GM19238 (cell line): Measurements from ENCODE around the gene CADM1.

Source experiments
- DNase-seq: peaks from one replicate; pipeline ENCODE4 v3.0.0; 2011; ENCODE audit warnings: low spot score; ENCODE audit not compliant: insufficient read length

CADM1 gene

DNA sequence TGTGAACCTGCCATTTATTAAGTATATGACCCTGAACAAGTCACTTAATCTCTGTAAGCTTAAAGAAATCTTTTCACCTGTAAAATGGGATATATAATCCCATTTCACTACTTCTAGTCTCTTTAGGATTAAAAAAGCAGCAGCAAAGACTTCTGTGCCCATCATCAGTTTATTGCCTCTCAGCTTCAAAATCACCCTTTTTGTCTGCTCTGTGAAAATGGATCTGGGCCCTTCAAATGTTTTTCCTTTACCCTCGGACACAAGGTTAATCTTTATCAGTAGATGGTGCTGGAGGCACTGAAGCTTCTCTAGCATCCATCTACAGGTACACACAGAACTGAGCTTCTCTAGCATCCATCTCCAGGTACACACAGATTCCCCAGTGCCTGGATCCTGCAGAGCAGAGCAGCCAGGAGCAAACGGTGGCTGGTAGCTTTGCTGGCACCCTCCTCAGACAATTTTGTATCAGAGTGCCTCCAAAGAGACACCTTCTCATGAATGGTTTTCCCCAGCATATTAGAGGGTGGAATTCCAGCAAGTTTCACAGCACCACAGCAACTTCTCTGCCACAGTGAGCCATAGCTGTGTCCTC lies 56.8 kb downstream of the CADM1 start:
- no peak for DNase-seq

DNA sequence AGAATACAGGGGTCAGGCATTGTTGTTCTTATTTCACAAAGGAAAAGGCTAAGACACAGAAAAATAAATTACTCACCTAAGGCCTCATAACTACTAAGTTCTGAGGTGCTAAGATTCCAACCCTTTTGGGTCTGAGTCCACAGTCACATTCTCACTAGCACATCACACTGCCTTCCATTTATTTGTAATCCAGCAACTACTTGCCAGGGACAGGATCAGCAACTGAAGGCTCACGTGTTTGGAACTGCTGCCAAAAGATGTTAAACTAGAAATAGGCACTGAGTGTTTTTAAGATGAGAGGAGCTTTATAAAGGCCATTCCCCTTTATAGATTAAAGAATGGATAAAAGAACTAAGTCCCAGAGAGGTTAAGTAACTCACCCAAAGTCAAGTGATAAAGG lies 58.0 kb downstream of the CADM1 start:
- DNase-seq, result no peak

DNA sequence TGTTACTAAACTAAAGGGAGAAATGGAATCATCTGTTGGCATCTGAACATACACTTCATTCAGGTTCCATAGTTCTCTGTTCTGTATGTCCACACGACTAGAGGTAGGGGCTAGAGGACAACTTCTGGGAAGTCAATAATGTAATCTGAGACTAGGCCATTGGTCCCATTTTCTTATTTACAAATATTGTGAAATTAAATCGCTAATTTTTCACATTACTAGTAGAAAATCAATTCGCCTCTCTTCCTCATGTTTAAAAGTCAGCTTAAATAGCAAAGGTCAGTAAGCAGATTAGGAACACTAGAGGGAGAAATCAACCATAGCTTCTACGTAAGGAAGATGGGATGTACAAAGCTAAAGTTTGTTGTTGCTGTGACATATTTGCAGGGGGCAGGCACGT lies 59.7 kb downstream of the CADM1 start:
- DNase-seq, result no peak

DNA sequence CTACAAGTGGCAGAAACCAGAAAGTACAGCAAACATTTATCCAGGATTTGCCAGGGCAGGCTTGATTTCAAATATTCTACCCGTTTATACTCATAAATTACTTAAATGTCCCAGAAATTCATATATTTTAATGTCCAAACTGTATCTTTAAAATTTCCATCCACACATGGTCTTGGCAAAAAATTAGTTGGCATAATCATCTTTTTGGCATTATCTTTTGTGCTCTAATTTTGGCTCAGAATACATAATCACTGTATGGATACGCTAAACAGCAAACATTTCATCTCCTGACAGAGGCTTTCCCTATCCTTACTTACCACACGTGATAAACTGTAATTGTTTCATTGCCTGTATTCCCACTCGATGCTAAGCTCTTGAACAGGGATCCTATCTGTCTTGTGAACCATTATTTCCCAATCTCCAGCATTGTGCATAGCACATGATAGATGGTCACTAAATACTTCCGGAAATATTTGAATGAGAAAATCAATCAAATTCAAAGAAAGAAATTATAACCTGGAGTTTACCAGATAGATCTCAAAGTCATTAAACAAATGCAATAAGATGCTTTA lies 64.2 kb downstream of the CADM1 start:
- DNase-seq, result no peak

DNA sequence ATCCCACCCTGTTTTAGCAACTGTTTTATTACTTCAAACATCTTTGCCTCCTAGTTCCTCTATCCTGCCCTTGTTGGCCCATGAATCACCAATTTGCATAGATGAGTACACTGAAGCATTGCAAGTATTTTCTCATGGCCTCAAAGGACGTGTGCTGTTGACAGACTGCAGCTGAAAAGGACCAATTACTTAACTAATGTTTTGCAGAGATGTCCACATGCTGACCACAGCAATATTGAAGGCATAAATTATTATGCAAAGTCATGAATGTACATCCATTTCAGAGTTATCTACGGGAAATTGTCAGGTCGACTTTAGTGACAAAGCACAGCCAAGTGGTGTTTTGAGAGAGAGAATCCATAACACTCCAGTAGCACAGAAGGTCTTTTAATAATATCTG lies 64.8 kb downstream of the CADM1 start:
- DNase-seq, result no peak

DNA sequence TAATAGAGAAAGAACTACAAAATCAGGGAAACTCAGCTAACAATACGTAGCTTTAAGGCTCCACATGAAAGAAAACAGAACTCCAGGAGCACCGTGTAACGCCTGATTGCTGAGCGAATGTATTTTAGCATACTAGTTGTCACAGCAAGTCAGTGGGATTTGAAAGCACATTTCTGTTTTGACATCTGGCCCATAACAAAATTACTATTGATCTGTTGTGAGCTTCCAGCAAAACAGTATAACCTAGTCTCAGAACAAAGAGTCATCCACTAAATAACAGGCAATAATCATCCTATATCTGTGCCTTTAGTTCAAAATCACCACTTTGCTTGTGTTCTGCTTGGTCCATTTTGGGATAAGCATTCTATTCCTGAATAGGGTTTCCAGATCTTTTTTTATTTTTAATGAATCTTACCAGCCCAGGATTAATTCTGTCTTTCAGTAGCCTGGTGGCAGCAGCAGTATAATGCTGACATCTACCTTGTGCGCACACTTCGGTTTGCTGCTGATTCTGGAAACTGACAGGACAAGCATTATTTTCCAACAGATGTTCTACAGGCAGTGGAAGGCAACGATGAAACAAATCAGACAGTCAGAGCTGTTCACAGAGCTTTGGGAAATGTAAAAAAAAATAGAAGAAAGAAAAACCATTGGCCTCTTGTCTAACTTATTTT lies 66.2 kb downstream of the CADM1 start:
- DNase-seq, result no peak

DNA sequence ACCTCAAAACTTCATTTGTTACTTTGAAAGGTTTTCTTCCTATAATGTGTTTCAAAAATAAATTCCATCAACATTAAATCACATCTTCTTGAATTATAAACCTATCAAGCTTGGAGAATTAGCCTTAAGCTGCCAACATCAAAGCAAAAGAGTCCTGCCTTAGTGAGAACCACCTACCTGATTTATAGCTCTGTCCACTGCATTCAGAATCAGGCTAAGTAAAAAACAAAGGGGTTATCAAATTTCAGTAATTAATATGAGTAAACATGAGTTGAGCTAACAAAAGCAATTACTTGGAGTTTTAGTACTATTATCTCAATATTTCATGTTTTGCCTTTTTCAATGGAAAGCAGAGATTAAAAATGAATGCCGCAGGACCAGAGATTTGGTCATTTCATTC lies 73.9 kb downstream of the CADM1 start:
- DNase-seq, result no peak

DNA sequence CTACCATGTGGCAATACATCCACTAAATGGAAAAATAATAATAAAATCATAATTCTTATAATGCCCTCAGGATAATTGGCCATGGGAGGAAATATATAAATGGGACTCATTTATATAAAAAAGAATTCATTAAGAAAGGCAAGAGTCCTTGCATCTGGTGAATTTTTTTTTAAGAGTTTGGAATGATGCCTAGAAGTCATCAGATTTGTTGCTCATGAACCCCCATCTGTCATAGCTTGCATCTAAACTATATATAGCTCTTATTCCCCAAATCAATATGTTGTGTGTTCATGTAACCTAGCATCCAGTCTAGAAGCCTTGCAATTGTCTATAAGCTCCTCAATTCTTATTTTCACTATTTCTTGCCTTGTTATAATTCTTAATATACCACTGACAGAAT lies 75.9 kb downstream of the CADM1 start:
- no peak for DNase-seq

DNA sequence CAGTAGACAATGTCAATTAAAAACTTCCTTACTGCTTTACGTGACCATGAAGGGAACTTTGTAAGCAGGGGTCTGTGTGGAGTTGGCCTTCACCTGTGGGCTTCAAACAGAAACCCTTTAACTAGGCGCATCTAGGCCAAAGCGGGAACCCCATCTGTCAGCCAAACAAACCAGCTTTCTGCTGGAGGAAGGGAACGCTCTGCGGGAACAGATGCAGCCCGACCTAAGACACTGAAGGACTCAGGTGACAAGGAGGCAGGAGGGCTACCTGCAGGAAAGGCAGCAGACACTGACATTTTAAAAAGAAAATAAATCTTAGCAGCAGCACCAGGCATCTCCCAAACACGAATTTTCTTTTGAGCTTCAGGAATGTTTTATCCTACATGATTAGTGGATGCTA lies 78.4 kb downstream of the CADM1 start:
- no peak for DNase-seq

DNA sequence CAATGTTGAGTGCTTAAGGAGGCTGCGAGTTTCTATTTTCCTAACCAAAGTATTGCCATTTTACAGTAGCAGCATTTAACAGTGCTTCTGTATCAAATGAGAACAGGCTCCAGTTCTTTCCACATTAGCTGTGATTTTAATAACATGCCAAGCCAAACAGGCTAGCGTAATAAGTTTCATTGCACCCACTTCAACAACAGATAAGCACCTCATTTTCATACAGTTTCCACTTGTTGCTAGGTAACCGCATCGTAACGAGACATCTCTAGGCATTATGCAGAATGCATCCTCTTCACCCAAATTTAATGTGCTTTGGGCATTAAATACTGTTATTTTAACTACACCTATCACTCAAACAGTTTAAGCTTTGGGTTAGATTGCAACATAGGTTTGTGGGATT lies 79.0 kb downstream of the CADM1 start:
- DNase-seq, result no peak

DNA sequence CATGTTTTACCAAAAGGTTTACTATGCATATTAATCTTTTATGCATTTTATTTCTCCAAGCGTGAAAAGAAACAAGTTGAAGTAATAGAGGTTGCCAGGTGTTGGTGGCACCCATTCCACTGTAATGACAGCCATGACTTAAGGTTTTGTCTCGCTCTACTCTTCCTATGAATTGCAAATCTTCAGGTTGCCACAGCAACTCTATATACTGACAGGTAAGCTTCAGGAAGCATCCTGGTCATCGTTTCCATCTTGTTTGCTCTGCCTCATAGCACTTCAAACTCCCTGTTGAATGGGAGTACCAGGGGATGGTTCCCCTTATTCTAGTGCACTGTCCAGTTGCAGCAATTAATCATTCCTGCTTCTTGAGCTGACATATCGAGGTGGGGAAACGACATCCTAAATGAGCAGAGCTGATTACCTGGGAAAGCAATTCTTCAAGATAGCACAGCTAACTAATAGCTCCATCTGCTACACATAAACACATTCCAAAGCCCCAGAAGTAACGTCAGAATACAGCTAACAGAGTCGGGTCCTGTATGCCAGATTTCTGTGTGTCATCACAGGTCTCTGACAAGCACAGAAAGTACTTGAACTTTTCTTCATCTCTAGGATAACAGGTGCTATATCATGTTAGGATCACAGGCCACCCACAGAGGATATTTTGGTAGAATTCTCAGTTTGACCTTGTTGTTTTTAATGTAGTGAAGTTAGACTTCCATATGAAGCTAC lies 80.3 kb downstream of the CADM1 start:
- DNase-seq, result no peak

DNA sequence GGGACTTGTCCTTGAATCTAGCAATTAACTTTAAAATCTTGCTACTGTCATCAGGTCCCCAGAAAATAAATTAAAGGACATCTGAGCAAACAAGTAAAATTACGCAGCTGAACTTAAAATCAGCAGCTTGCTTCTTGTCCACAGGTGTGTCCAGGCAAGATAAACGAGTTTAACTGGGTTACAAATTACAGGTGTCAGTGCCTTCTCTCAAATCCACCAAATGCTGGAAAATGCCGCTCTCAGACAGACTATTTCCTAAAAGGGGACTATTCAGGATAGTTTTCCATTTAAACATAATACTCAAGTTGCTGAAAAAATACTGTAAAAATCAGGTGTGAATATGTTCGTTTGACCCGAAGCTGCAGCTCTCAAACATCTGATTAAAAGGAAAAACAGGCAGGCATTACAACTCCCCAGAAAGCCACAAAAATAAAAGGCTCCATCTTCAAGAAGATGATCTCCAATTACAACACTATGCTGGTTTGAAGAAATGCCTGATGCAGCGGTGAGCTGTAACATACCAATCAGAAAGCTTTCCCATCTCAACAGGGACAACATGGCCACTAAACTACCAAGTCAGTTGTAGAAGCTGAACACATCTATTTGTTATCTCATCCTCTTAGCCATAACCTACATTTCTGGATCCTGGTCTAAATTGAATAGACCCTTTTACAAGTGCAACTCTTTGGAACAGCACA lies 82.1 kb downstream of the CADM1 start:
- DNase-seq, result no peak

DNA sequence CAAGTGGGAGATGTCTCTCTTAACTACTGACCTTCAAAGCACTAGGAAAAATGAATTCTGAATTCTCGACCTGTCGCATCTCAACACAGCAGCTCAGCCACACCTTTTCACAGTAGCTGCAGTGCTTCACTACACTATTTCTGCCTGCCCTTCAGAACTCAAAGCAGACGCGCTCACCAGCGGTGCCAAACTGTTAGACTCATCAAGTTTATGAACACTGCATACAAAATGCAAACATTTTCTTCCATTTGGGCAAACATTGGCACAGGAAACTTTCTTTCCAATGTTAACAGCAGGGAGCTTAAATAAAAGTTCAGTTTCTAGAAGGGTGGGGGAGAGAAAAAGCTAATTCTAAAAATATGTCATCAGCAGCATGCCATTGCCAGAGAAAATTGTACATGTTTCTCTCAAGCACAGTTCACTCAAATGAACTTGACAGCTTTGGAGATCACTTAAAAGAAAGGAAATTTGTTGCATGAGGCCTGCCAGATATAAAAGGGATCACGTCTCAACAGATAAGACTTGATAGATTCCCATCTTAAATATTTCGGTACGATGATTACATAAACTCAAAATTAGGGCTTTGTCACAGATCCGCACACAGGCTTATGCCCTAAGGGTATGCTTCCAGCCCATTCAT lies 82.7 kb downstream of the CADM1 start:
- DNase-seq, result no peak

DNA sequence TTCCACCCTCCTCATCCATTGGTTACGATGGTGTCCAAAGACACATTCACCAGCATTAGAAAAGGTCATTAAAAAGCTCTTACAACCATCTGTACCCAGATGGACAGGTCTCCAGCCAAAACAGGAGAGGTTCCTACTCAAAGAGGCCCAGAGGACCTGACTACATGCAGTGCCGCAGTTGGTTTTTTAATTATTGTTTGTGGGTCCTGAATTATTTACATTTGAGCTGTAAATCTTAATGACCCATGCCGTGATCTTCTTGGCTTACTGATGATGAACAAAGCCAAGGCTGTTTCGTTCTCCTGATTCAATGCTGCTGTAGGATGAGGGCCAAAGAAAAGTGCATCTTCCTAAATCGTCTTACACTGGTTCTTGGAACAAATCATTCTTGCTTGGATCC lies 83.7 kb downstream of the CADM1 start:
- no peak for DNase-seq

DNA sequence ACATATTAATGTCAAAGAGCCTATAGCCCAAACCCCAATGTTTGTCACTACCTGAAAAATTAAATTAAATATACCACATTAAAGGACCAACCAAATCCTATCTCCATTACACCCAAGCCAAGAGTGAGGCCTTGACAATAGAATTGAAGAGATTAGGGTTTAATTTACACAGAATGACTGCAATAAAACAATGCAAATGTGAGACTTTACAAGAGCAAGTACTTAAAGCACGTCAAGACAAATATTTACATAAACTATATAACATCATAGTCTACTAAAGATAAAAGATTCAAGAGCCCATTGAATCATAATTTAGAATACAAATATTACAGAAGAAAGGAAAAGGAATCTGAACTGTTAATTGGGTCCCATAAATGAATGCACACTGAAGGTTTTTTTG lies 85.6 kb downstream of the CADM1 start:
- DNase-seq, result no peak

DNA sequence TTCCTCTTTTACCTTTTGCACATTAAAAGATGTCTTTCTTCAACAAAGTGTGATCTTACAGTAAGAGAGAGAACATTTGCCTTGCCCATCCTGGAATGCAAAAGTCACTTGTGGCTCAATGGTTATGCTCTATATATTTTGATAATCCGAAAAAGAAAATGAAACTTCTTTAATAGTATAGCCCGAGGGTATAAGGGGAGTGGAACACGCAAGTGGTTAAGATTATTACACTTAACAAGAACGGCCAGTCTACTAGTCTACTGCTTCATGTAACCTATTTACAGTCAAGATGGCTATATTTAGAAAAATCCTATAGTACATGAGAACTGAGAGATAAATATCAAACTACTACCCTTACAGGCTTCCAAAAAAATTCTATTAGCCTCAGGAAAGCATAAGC lies 86.1 kb downstream of the CADM1 start:
- no peak for DNase-seq

DNA sequence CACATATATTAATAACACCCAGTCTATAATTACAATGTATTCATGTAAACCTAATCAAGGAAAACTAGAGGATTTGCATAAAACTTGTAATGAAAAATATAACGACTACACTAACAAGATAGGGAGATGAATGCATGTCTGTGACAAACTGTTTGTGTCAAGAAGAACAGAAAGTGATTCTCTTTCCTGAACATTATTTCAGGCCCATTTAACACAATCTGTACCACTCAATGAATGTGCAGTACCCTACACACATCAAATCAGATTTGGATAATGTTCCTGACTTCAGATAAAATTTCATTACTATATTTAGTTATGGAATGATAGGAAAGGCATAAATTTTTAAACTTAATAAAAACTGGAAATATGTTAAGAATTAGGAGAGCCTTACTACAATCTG lies 93.1 kb downstream of the CADM1 start:
- no peak for DNase-seq

DNA sequence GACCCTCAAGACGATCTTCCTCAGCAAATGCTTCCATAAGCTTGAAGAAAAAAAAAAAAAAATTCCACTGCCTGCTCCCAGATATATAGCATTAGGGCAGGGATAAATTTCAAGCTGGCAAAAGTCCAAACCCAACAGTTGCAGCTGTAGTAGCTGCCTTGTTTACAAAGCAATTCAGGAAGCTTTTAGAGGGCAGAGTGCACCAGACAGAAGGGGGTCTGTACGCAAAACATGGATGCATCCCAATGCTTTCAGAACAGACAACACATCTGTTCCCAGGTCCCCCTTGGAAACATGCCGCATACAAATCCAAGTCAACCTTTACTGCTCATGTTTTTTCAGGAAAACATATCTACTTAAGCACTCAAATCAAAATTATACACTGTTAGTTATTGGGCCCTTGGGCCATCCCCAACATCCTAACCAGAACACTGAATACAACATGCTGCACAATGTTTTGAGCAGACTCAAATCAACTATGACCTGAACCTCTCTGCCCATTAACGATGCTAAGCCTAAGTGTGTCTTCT lies 94.5 kb downstream of the CADM1 start:
- DNase-seq, result no peak

DNA sequence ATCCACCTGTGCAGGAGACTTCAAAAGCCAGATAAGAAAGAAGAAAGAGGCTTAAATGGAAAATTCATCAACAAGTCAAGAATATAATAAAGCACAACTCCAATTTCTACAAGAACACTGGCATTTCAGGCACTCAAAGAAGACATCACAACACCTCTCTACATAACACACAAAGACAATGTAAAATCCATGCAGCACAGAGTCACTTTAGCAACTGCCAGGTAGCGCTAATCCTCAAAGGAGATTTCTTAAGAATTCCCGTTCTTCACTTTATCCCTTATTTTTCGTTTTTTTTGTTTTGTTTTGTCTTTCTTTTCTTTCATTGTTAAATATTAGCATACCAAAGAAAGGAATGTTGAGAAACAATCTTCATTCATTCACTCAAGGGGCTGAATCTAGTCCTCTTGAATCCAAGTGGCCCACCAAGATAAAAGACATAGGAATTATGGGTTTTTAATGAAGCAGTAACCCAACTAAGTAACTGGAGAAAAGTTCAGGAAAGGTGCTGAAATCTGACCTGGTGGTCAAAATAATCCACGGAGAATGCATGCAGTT lies 95.0 kb downstream of the CADM1 start:
- DNase-seq, result no peak

DNA sequence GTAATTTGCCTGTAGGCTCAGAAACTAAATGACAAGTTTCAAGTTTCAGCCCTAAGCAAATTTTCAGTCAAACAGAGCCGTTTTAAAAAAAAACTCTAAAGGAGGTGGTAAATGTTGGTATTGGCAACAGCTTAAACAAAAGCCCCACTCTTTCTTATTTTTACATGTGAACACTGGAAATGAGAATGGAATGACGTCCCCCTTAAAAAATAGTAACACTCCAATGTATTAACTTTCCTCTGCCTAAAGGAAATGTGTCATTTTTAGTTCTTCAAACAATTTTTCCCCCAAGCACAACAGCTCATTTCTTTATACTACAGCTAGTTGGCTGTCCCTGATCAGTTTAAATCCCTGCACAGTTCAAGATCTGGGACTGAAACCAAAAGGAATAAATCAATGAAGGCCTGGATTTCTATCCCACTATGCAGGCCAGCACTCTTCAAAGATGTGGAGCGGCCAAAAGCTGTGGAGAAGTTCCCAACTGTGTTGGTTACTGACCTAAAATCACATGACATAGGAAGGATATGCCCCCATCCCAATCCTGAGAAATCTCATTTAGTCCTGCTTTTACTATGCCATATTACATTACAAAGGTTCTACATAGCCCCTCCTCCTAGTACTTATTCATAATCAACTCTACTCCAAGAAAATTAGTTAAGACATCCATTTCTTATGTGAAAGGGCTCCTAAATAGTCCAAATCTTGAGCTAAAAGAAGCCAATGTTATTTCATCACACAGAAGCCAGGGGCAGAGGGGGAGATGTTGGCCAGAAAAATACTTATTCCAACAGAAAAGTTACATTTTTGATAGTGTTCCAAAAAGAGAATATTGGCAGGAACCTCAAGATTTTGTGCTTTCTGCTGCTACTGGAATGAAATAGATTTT lies 95.9 kb downstream of the CADM1 start:
- DNase-seq, result no peak
